GM19328 (cell line): ENCODE measurements around the gene ARAP2.

Source experiments
- ATAC-seq: cut with Tn5 transposase; IDR thresholded peaks from one replicate; pipeline ENCODE4 v1.9.1; 2021; ENCODE audit warnings: mild to moderate bottlenecking, moderate library complexity; ENCODE audit not compliant: unreplicated experiment

Gene ARAP2

DNA sequence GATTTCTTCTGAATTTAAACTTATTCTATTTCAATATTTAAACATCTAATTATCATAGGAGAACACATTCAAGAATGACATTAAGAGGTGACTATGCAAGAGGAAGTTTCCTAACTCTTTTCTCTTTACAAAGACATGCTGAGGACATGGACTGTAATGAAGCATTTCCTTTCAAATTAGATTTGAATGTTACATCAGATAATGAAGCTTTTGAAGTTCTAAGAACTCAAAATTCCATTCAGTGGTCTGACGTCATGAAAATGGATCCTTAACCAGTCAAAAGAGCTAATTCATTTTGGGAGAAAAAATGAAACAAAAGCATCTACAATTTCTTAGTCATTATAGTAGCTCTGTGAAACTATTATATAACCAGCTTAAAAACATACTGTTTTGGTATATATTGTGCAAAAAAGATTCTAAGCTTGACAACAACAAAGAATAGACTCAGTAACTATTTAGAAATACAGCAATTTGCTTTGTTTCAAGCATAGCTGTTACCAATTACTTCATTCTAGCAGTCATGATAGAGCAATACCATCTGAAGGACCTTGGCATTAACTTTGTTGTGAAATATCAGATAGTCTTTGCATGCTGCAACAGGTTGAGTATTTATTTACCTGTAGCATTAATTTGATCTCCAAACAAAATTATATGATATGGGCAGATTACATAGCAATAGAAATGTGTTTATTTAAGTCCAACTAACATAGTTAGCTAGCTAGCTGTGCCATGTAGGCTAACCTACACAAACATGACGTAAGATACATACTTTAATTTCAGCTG, 23.4 kb upstream of the ARAP2 start:
- ATAC-seq, result no peak

DNA sequence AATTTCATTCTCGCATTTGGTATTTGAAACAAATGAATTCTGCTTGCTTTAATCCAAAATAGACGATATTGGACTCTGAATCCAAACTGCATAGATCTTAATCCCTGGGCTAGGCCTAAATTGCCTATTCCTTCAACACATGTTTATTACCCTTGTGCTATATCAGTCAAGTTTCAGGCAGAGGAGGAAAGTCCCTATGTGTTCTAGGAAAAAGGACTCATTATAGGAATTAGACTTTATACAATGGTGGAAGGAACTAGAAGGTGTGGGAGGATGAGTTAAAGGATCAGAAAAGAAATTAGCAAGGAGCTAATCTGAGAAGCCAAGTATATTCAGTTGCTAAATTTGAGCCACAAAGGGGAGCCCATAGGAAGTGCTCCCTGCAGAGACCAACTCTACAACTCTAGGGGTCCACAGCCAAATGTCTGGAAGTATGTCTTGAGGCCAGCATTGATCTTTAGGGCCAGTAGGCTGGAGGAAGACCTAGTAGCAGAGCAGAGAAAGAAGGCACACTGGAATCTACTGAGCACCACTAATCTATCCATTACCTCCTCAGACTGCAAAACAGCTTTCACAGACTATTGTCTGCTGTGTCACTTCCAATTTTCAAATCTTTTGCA, 20.0 kb upstream of the ARAP2 start:
- ATAC-seq, result no peak

DNA sequence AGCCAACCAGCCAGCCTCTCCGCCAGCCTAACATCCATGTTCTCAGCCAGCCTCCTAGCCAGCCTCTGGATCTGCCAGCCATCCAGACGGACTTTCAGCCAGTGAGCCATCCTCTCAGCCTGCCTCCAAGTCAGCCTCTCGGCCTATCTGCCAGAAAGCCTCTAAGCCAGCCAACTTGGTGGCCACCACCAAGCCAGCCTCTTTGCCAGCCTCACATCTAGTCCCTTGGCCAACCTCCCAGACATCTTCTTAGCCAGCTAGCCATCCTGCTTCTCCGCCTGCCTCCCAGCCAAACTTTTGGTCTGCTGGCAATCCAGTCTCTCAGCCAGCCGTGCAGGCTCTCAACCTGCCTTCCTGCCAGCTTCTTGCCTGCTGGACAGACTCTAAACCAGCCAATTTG, 16.4 kb upstream of the ARAP2 start:
- no peak for ATAC-seq

DNA sequence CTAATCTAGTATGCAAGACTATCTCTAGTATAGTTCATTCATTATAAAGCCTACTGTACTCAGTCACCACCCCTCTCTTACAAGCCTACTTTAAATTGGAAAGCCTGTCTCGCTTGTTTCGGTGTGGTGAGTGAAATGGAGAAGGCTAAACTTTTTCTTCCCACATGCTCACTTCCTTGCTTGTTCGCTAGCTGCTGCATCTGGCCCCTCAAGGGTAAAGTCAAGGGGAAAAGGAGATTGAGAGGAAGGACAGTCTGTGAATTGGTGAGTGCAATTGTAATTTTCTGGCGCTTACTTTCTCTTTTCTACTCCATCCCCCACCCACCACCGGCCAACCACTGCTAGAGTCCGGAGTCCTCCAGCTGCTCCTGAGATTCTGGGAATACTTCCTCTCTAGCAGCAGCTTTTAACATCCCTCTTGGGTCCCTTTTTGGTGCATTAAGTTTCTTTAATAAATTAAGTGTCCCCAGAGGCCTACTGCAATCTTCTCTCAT, 12.1 kb upstream of the ARAP2 start:
- peak; percentile 56 for ATAC-seq

DNA sequence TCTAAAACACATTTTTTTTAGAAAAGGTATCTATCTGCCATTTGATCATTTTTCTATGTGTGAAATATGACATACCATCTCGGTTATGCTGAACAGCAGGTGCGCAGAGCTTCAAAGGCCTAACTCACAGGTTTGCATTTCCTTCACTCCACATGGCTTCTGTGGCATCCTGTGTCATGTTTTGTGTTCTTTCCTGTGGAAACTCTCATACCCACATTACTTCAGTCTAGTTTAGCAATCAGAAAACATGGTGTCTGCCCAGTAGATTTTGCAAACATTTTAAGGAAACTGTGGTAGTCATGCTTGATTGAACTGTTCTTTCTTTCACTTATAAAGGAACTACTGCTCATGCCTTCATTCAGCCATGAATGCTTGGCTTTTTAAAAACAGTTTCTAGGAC, 11.3 kb upstream of the ARAP2 start:
- peak; percentile 52 for ATAC-seq

DNA sequence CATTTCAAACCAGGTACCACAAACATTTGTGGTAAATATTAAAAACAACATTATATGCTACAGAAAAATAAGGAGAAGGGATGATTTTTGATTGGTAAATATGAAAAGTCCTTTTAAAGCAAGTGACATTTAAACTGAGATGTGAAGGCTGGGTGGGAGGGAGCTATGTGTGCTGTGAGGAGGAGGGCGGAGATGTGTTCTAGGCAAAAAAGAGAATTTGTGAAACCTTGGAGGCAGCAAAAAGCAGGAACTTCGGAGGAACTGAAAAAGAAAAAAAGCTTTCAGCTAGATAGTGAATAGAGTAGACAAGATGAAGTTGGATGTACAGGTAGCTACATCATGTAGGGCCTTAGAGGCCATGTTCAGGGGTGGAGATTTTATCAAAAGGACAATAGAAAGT, 10.1 kb upstream of the ARAP2 start:
- ATAC-seq, result no peak

DNA sequence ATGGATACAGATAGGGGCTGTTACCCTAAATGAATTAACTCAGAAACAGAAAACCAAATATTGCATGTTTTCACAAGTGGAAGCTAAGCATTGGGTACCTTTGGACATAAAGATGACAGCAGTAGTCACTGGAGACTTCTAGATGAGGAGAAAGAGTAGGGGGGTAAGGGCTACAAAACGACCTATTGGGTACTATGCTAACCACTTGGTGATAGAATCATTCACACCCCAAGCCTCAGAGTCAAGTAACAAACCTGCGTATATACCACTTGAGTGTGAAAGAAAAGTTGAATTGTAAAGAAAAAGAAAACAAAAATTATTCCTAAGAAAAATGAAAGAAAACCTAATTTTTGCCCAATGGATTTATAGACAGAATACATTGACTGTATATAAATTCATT, 7.7 kb upstream of the ARAP2 start:
- ATAC-seq, result no peak

DNA sequence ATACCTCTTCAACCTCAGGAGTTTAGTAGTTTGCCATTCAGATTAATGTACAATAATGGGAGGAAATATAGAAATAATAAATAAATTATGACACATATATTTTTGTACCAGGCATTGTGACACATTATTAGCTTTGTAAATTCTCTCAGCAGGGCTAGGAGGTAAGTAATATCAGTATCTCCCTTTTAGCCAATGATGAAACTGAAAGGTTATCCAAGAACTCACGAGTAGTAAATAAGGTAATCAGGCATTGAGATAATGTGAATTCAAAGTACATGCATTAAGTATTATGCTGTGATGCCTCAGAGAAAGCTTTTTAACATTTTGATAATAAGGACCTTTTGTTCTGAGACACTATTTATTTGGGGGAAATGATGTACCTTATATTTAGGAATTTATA, 5.3 kb upstream of the ARAP2 start:
- no peak for ATAC-seq

DNA sequence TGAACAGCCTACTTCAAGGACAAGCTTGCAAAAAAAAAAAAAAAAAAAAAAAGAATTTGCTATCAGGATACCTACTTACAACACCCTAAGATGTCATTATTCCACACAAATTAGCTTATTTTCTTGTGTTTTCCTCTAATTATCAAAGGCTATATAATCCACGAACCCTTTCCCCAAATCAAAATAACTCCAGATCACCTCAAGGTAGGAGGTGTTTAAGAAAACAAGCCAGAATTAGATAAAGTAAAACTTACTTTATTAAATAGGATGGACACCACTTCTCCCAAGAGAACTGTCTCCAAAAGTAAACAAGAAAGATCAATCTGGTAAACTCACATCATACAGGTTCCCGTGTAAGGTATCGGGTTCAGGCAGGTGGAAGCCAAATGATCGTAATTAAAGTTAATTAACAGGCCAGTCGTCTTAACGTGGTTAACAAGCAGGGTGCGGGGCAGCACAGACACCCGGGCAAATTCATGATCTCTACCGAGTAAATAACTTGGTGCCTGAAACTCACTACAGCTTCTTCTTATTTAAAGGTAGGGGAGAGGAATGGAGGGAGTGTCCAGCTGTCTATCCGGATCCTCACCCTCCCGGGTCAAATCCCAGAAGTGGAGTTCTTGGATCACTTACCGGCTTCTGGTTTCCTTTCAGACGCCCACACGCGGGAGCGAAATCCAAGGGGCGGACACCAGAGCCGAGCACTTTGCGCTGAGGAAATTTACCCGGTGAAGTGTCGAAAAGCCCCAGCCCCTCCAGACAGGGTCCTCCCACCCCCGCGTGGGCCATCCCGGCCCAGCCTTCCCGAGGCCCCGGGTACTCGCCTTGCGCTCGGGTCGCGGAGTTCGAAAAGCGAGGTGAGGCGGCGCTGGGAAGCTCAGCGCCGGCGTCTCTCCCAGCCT, 708 bp downstream of the ARAP2 start:
- peak; percentile 6 for ATAC-seq

DNA sequence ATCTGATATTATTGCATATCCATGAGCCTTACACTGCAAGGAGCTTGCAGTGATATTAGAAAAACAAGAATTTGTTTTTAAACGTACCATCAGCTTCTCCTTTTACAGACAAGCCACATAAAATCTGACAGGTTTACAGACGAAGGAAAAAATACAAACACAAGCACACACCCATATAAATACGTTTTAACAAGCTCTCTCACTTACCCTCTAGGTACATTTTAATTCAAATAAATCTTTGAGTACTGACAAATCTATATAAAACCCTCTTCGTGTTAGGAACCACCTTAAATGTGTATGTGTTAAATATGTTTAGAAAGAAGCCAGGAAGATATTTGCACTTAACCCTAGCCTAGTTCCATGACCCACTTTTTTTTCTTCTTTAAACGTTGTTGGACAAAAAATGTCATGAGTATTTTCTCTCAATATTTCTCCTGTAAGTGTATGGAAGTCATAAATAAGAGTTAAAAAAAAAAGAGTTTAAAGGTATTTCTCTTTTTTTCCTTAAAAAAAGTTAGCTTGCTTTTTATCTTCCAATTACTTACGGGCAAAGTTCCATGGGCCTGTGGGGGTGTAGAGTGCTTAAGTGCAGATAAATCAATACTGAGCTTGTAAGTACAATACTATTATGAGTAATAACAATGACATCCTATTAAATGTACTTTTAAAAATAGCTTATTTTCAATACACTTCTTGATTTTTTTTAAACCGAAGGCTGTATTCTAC, 1.5 kb downstream of the ARAP2 start:
- ATAC-seq, result no peak

DNA sequence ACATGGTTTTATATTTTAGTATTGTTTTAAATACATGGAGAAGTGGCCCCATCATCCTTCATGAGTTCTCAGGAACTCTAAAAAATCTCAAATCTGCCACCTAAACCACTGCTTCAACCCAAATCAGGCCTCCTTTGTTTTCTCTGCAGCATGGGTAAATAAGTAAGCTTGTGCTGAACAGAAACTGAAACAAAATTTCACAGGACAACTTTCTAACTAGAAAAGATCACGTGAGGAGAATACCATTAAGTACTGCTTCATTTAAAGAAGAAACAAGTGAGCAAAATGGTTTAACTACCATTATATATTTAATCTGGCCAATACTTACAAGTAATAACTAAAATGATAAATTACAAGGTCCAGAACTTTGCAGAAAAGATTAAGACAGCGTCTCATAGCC, 2.5 kb downstream of the ARAP2 start:
- peak; percentile 43 for ATAC-seq

DNA sequence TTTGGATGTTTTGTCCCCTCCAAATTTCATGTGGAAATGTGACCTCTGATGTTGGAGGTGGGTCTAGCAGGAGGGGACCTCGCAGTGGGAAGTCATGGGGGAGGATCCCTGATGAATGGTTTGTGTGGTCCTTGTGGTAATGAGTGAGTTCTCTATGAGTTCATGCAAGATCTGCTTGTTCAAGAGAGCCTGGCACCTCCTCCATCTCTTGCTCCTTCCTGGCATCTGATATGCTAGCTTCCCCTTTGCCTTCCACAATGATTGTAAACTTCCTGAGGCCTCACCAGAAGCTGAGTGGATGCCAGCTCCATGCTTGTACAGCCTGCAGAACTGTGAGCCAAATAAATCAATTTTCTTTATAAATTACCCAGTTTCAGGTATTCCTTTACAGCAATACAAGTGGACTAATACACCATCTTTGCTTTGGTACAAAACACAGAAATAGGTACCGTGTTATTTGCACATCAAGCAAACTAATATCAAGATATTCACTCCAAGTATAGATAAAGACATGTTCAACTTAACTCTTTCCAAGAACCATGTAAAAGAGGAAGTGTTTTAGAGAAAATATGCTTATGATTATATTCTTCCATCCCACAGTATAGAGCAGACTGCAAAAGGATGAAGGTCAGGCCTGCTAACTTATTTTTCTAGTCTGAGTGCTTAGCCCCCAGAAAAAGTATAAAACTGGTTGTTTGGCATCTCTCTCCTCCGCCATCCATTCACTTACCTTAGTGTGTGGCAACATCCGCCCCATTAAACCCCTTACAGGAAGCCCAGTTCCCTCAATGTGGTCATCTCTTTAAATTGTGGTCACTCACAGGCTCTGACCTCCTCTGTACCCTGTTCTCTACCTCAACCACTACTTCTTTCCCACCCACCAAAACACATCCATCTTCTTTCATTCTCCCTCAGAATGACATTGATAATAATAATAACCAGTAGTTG, 6.7 kb downstream of the ARAP2 start:
- no peak for ATAC-seq

DNA sequence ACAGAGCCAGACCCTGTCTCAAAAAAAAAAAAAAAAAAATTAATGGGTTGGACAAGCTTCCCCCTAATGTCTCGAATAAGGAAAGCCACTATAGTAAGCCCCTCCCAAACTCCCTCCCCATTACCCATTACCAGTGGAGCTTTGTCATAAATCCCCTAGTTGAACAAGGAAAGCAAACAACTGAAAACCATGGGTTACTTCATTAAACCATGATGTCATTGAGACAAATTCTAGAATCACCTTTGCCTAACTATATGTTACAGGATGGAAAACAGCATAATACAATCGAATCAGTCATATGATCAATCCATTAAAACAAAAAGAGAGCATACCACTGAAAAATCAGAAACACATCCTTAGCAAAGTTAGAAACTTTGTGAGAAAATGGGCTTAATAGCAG, 8.2 kb downstream of the ARAP2 start:
- ATAC-seq, result no peak

DNA sequence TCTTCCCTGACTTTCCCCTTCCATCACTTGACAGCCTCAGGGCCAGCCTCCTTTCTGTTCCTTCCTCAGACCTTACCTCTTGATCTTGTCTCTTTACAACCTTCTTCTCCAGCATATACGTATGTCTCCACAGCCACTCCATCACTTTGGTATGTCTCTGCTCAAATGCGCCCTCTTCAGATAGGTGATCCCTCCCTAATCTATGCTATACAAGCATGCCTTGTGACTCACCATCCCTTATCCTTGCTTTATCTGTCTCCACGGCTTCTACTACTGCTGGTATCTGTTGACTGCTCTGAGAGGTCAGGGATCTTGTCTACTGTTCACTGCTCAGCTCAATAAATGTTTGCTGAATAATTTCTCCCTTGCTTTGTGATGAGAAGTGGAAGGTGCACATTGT, 9.0 kb downstream of the ARAP2 start:
- no peak for ATAC-seq

DNA sequence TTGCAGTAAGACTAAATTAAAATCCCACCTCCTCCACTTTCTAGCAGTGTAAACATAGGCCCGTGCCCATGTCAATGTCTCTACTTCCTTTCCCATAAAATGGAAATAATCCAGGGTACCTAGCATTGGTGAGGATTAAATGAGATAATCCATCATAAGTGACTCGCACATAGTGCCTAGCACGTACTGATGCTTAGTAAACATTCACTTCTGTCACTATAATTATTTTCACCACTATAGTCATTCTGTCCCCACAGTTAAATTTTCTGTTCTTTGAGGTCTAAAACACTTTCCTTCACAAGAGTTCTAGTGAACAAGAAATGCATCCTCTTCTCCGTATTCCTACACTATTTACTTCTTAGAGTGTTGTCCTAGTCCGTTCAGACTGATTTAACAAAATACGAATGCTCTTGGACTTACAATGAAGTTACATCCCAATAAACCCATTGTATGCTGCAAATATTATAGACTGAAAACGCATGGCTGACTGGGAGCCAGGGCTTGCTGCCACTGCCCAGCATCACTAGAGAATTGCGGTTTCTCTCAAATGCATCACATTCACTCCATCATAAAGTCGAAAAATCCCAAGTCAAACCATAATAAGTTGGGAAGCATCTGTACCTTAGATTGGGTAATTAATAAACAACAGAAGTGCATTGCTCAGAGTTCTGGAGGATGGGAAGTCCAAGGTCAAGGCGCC, 10.6 kb downstream of the ARAP2 start:
- no peak for ATAC-seq

DNA sequence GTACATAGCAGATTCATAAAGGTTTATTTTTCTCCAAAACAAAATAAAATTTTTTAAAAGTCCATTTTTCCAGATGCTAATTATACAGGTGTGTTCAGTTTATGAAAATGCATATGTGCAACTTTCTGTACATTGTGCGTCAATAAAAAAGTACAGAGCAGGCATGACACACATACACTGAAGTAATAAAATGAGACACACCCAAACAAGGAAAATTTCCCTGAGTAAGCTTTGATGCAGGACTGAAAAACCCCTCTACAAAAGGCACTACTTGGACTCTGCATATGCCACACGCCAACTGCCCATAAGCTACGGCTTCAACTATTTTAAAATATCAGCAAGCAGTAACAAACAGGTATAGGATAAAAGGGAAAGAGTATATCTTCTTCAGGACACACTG, 13.8 kb downstream of the ARAP2 start:
- no peak for ATAC-seq

DNA sequence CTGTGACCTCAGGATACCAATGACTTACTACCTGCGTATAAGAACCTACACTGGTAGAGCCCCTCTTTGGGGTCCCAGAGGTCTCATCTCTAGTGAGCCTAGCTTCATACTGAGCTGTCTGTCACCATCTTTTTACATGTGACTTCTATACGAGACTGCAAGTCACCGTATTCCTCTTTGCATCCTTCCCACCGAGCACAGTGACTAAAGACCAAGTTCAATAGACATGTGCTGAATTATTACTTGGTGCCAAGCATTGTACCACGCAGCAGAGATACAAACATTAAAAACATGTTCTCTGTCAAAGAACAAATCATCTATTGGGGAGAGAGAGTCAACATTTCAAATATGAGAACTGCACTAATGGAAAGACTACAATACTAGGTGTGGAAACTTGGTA, 16.4 kb downstream of the ARAP2 start:
- ATAC-seq, result no peak

DNA sequence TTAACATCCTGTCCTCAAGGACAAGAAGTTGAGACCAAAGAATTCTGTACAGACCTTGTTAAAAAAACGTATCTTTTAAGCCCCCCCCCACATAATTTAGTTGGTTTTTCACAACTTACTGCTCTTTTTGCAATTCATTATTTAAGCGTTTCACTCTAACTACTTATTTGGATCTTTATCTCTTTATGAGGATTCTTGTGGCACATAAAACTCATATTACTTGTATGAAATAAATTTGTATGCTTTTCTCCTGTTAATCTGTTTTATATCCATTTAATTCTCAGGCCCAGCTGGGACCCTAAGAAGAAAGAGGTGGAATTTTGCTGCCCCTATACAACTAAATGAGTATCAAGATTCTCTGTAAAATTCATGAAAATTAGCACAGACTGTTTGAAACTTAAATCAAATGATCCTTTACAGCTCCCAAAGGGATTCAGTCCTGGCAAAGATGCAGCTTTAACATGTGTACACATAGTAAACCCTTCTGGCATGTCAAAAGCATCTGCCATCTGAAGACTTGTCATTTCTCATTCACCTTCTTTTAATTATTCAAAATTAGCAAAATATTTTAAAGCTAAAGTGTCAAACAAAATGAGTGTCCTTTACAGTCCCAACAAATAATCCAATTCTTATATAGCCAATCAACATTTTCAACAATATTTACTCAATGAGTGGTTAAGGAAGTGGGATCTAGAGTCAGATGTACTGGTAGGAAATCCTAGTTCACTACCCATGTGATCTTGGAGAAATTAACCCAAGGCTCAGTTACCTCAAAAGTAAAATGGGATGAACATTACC, 17.7 kb downstream of the ARAP2 start:
- no peak for ATAC-seq
